Neural cell (in vitro differentiated cells): ENCODE measurements around the gene TMEM269.

Experiments
- CTCF ChIP-seq: fragments of 450-650 bp; IDR thresholded peaks from 2 replicates; pipeline ENCODE4 v1.5.1; 2014; ENCODE audit warnings: antibody characterized with exemption, mild to moderate bottlenecking, moderate library complexity; ENCODE audit not compliant: poor library complexity, severe bottlenecking
- EP300 ChIP-seq: fragments of 450-650 bp; conservative IDR thresholded peaks from 2 replicates; pipeline ENCODE4 v1.6.1; 2014; ENCODE audit warnings: antibody characterized with exemption, mild to moderate bottlenecking, moderate library complexity; ENCODE audit not compliant: poor library complexity, severe bottlenecking
- EZH2 ChIP-seq: fragments of 200-600, 300-800 bp; shearing (Covaris generic), sonication (generic); IDR thresholded peaks from 2 replicates; pipeline ENCODE4 v1.6.1; 2014; ENCODE audit warnings: antibody characterized with exemption, low read length, borderline replicate concordance, mild to moderate bottlenecking; ENCODE audit not compliant: insufficient read depth, poor library complexity, severe bottlenecking
- MXI1 ChIP-seq: fragments of 450-650 bp; conservative IDR thresholded peaks from 2 replicates; pipeline ENCODE4 v1.6.1; 2014; ENCODE audit warnings: antibody characterized with exemption, mild to moderate bottlenecking; ENCODE audit not compliant: poor library complexity, severe bottlenecking
- POLR2AphosphoS5 ChIP-seq: IDR thresholded peaks from 2 replicates; pipeline ENCODE4 v1.6.1; 2012
- RAD21 ChIP-seq: fragments of 450-650 bp; conservative IDR thresholded peaks from 2 replicates; pipeline ENCODE4 v1.6.1; 2014; ENCODE audit warnings: antibody characterized with exemption, mild to moderate bottlenecking, moderate library complexity
- SMC3 ChIP-seq: fragments of 450-650 bp; conservative IDR thresholded peaks from 2 replicates; pipeline ENCODE4 v1.6.1; 2014; ENCODE audit warnings: antibody characterized with exemption, mild to moderate bottlenecking, moderate library complexity; ENCODE audit not compliant: poor library complexity
- TAF1 ChIP-seq: IDR thresholded peaks from 2 replicates; pipeline ENCODE4 v1.6.1; 2012; ENCODE audit warnings: low read depth
- TF ChIP-seq, protein P1 (sequence below): IDR thresholded peaks from 2 replicates; pipeline ENCODE4 v1.6.1; 2012; ENCODE audit warnings: borderline replicate concordance

- TF ChIP-seq CTCF (no peak), RAD21 (no peak), EP300 (no peak), EZH2 (no peak), SMC3 (no peak), MXI1 (no peak), TAF1 (no peak), POLR2AphosphoS5 (no peak)
- TF ChIP-seq, protein P1, sequence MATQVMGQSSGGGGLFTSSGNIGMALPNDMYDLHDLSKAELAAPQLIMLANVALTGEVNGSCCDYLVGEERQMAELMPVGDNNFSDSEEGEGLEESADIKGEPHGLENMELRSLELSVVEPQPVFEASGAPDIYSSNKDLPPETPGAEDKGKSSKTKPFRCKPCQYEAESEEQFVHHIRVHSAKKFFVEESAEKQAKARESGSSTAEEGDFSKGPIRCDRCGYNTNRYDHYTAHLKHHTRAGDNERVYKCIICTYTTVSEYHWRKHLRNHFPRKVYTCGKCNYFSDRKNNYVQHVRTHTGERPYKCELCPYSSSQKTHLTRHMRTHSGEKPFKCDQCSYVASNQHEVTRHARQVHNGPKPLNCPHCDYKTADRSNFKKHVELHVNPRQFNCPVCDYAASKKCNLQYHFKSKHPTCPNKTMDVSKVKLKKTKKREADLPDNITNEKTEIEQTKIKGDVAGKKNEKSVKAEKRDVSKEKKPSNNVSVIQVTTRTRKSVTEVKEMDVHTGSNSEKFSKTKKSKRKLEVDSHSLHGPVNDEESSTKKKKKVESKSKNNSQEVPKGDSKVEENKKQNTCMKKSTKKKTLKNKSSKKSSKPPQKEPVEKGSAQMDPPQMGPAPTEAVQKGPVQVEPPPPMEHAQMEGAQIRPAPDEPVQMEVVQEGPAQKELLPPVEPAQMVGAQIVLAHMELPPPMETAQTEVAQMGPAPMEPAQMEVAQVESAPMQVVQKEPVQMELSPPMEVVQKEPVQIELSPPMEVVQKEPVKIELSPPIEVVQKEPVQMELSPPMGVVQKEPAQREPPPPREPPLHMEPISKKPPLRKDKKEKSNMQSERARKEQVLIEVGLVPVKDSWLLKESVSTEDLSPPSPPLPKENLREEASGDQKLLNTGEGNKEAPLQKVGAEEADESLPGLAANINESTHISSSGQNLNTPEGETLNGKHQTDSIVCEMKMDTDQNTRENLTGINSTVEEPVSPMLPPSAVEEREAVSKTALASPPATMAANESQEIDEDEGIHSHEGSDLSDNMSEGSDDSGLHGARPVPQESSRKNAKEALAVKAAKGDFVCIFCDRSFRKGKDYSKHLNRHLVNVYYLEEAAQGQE = no peak
These were observed 36.9 kb downstream of the TMEM269 start for GRCh38 chr1:42821690-42822089.
